Psoas muscle (tissue), 8 donors: ENCODE data around the gene MYRFL. TPM values are rescaled to one million over a fixed set of nuclear protein-coding genes. Genes with fewer than 3 reads are reported as not detected.

Experiments used
- ATAC-seq, 4 donors: fragments of 200-7000 bp; cut with Tn5 transposase; one replicate each; pipeline ENCODE4 v1.9.1; 2020; ENCODE audit warnings: moderate library complexity in 3 of 4, mild to moderate bottlenecking in 2 of 4
- DNase-seq, 2 donors: peaks; one replicate each; pipeline ENCODE4 v3.0.0-alpha.2; 2020
- H3K27ac ChIP-seq: fragments of 200-600 bp; one replicate; pipeline ENCODE4 v1.8.0; 2022
- H3K27me3 ChIP-seq, 3 donors: fragments of 200-600 bp in 1 of 3; one replicate each; pipeline versions ENCODE4 v1.6.1 to v1.8.0; 2013 to 2022; ENCODE audit warnings: low read length in 2 of 3, mild to moderate bottlenecking in 2 of 3, moderate library complexity in 1 of 3; ENCODE audit not compliant: insufficient read depth in 3 of 3
- H3K36me3 ChIP-seq, 2 donors: fragments of 200-600 bp in 1 of 2; one replicate each; pipeline versions ENCODE4 v1.6.1 to v1.8.0; 2013 to 2022; ENCODE audit warnings: low read depth in 1 of 2, mild to moderate bottlenecking in 1 of 2, moderate library complexity in 1 of 2; ENCODE audit not compliant: insufficient read depth in 1 of 2
- H3K4me1 ChIP-seq: fragments of 200-600 bp; one replicate; pipeline ENCODE4 v1.8.0; 2022
- H3K4me3 ChIP-seq: fragments of 200-600 bp; one replicate; pipeline ENCODE4 v1.8.0; 2022; ENCODE audit warnings: mild to moderate bottlenecking
- H3K9me3 ChIP-seq: fragments of 200-600 bp; one replicate; pipeline ENCODE4 v1.8.0; 2022
- CTCF ChIP-seq: fragments of 200-600 bp; IDR thresholded peaks from one replicate; pipeline ENCODE4 v1.8.0; 2022; ENCODE audit warnings: antibody characterized with exemption
- WGBS, 3 donors: extraction: QIAGEN DNeasy Blood & Tissue Kit; methylation state at CpG; one replicate each; pipeline versions ENCODE4 v1.1.6 to v1.1.7; 2013; 5-methylcytosine and 5-hydroxymethylcytosine counted together
- intact Hi-C, 2 donors: fragments of 100-400 bp; cut with DNase I; formaldehyde crosslinking; loops; one replicate each; pipeline versions ENCODE4 v1.11.0 to v1.14.2; 2022
- polyA plus RNA-seq, 3 donors: library from polyadenylated mRNA; stranded (reverse); fragments of 200-250 nt; gene quantifications; one replicate each; pipeline ENCODE4 v1.2.3, GENCODE V29; 2013
- total RNA-seq, 4 donors: library from RNA; stranded (reverse); fragmentation: NEBNext Ultra II Directional in 2 of 4; extraction: Animal tissue kit (Norgen Biotek cat#: 25700) in 2 of 4; gene quantifications; one replicate each; pipeline versions ENCODE4 v1.2.1 to v1.2.4, GENCODE V29; 2021 to 2023
- donor health status: healthy with polysubstance abuse.
- donor health status: DM: no; HTN: no; CAD: no; lungs with moderate emphysema.
- donor health status: Bipolar disorder and iron deficiency.
- donor health status: healthy.
- donor health status: DM: yes; HTN: yes; CAD: no.
- donor health status: DM: no; HTN: no; CAD: no.
- donor health status: DM: no; HTN: no; CAD: no.
- donor health status: DM: yes; HTN: yes; CAD: no.

The MYRFL gene
- total and polyA plus RNA-seq, 7 donors = 0.06 to 0.18 (median 0.10) TPM; not detected in 3

GRCh38 chr12:69897744-69898143, 72.7 kb downstream of the MYRFL start:
- Histone ChIP-seq H3K27ac (no peak overlapping the region), H3K4me1 (peaks cover 6% of the 10 kb centered on the region), H3K36me3 (no peaks in the 10 kb centered on the region), H3K27me3 (no peaks in the 10 kb centered on the region), H3K4me3 (no peak overlapping the region), H3K9me3 (no peaks in the 10 kb centered on the region)
- DNase-seq = peak; percentile 27 to 61
- peak; percentile 58 to 91 (median 82) for ATAC-seq
- intact Hi-C loops = loop anchor here (5.0 to 10.0 kb wide), 3 partner anchors 467 to 825 kb away; partner anchors contain the start of gene KCNMB4 (in 1 of the 2)
- TF ChIP-seq CTCF = no peak
- WGBS, 3 donors = 25 to 57% (median 26%) methylated on average over 1 of the region's 1 CpG

GRCh38 chr12:69898236-69898635, 73.2 kb downstream of the MYRFL start:
- ATAC-seq (no peak), DNase-seq (no peak)
- Histone ChIP-seq H3K27me3 (no peaks in the 10 kb centered on the region), H3K4me1 (peaks cover 6% of the 10 kb centered on the region), H3K36me3 (no peaks in the 10 kb centered on the region), H3K4me3 (no peak overlapping the region), H3K9me3 (no peaks in the 10 kb centered on the region), H3K27ac (no peak overlapping the region)
- 45 to 71% (median 53%) methylated on average over 3 of the region's 3 CpGs for WGBS, 3 donors
- intact Hi-C loops = loop anchor here (5.0 to 10.0 kb wide), 3 partner anchors 467 to 824 kb away; partner anchors contain the start of gene KCNMB4 (in 1 of the 2)
- no peak for TF ChIP-seq CTCF

GRCh38 chr12:69900720-69901131, 75.7 kb downstream of the MYRFL start:
- 0% methylated on average over 4 of the region's 4 CpGs for WGBS, 3 donors
- intact Hi-C loops = loop anchor here (5.0 kb wide), 2 partner anchors 342 to 677 kb away; partner anchors contain the start of gene CNOT2 (in 1 of the 2)

GRCh38 chr12:69901221-69901905, 76.3 kb downstream of the MYRFL start:
- H3K4me1 ChIP-seq = peaks cover 6% of the 10 kb centered on the region
- H3K9me3 ChIP-seq = no peaks in the 10 kb centered on the region
- intact Hi-C loops = loop anchor here (5.0 kb wide), 2 partner anchors 341 to 676 kb away; partner anchors contain the start of gene CNOT2 (in 1 of the 2)
- no peaks in the 10 kb centered on the region for H3K36me3 ChIP-seq
- TF ChIP-seq CTCF = no peak
- ATAC-seq (no peak), DNase-seq (no peak)
- no peak overlapping the region for H3K4me3 ChIP-seq
- H3K27me3 ChIP-seq = no peaks in the 10 kb centered on the region
- H3K27ac ChIP-seq = no peak overlapping the region

More at GRCh38 chr12:69900720-69901131, 75.7 kb downstream of the MYRFL start:
- H3K9me3 ChIP-seq = no peaks in the 10 kb centered on the region
- H3K4me1 ChIP-seq = peaks cover 6% of the 10 kb centered on the region
- TF ChIP-seq CTCF = peak; percentile 83
- H3K27me3 ChIP-seq = no peaks in the 10 kb centered on the region
- no peak overlapping the region for H3K27ac ChIP-seq
- H3K36me3 ChIP-seq = no peaks in the 10 kb centered on the region
- peak; percentile 65 to 73 for DNase-seq
- peak in 3 of 4 donors; percentile 31 to 78 (median 48) for ATAC-seq
- no peak overlapping the region for H3K4me3 ChIP-seq
